ENCODE results near the gene MTAP.
"Not testable (repeated sequence)": the region's sequence is repeated elsewhere in the genome, so short reads cannot be mapped to it uniquely, and the experiment has no call there.

MTAP gene

DNA sequence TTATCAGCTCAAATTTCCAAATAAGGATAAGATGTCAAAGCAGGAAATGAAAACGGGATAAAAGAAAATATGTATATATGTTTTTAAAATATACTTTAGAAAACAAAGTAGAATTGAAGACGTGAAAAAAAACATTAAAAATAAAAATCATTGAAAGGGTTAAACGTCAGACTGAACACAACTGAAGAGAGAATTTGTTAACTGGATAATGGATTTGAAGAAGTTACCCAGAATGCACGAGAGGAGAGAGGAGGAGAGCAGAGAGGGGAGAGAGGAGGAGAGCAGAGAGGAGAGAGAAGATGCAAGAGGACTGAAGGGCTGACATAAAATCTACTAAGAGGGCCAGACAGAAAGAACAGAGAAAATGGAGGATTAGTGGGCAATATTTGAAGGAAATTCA, 103.8 kb downstream of the MTAP start:
- no peak for DNase-seq (ENCODE audit: low read depth in 1 of 2, low spot score in 1 of 2)

DNA sequence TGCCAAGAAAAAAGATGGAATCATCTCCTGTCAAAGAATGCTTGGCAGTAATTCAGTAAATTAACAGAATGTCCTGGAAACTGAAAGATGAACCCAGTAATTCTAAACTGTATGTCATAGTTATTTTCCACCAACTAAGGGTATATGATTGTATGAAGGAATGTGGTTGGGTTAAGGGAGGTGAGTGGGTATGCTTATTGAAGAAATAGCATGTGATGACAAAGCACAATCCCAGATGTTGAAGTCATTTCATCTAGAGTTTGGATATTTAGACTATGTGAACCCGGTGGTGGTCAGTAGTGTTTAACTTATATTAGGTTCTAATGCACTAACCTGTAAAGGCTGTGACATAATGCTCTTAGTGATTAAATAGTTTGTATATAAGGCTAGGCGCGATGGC, 104.4 kb downstream of the MTAP start:
- no peak for DNase-seq (ENCODE audit: low read depth in 1 of 2, low spot score in 1 of 2)

DNA sequence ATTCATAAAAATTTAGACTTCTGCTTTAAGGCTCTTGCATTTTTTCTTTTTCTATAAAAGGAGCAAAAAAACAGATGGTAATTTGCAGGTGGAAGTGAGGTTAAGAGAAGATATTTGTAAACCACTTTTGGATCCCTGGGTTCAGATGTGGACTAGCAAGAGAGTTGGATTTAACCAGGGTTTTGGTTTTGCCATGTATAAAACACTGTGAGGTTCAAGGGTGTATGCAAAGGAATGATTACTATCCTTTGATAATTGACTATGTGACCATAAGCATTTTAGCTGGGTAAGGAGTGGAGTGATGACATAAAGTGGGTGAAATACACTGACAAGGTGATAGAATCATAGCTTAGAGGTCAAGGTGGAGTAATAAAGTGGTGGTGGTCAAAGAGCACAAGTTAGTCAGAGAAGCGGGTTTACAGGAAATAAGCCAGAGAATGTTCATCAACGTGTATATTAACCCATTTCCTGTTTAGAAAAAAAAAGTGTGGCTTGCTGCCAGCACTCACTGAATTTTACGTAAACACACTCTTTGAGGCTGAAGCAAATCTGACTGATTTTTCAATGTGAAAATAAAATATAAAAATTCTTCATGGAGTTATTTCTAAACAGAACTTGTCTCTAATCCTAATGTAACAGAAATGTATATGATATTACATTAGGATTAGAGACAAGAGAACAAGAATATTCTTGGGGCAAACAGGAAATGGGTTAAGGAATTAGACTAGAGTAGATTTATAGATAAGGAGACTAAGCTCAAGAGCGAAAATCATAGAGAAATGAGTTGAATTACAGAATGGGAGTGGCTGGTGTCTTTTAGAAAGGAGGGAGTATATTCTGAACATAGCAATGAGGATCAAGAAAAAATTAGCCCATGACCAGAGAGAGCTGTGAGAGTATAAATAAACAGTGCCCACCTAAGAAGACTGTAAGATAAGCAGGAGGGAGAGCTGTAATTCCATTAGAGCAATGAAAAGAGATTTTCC, 117.2 kb downstream of the MTAP start:
- DNase-seq (ENCODE audit: low read depth in 1 of 2, low spot score in 1 of 2), result no peak

DNA sequence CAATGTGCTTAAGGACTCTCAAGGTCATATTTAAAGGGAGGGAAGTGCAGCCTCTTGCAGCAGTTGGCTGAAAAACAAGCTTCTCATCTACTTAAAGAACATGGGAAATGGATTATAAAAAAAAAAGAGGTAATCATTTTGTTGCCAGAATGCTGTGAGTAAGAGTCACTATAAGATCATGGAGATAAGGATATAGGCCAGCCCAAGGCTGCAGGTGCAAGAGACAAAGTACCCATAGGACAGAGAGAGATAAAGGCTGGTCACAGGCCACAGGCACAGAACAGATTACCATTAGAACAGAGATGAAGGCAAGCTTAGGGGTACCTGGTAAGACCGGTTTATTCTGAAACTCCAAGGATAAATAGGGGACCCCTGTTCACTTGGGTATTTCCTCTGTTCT, 121.3 kb downstream of the MTAP start:
- no peak for DNase-seq (ENCODE audit: low read depth in 1 of 2, low spot score in 1 of 2)

DNA sequence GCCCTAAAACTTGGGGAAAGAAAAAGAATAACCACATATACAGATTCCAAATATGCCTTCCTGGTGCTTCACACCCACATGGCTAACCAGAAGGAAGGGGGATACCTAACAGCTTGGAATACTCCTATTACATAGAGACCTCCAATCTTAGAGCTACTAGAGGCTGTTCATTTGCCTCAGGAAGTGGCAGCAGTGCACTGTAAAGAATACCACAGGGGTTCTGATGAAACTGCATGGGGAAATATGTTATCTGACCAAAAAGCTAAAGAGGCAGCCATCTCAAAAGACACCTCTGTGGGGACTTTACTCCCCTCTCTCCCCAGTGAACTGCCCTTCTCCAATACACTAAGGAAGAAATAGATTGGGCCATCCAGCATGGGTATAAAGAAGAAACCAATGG, 125.3 kb downstream of the MTAP start:
- no peak for DNase-seq (ENCODE audit: low read depth in 1 of 2, low spot score in 1 of 2)

DNA sequence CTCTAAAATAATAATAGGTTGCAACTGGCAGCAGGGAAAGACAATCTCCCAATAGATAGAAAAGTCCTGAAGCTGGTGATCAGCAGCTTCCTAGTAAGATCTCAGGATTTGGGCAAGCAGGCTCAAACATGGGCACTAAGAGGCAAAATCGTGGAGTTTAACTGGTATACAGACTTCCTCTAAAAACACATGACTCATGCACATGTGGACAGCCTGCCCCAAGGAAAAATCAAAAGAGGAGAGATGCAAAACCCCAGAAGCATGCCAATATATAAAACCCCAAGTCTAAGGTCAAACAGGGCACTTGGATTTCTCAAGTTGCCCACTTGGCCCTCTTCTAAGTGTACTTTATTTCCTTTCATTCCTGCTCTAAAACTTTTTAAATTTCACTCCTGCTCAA, 129.0 kb downstream of the MTAP start:
- no peak for DNase-seq (ENCODE audit: low read depth in 1 of 2, low spot score in 1 of 2)

DNA sequence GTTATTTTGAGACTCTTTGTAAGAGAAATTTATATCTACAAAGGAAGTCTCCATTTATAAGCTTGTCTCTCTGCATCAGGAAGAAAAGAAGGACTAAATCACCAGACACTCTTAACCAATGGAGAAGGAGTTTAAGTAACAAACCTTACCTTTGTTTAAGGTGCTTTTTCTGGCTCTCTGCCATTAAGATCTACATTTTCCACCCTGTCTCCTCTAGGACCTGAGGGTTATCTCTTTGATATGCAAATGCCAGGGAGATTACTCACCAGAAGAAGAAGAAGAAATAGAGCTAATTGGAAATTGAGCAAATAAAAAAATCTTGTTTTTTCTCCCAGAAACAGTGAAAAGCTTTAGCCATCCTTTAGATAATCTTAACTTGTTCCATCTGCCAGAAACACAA, 130.8 kb downstream of the MTAP start:
- DNase-seq (ENCODE audit: low read depth in 1 of 2, low spot score in 1 of 2), result no peak

DNA sequence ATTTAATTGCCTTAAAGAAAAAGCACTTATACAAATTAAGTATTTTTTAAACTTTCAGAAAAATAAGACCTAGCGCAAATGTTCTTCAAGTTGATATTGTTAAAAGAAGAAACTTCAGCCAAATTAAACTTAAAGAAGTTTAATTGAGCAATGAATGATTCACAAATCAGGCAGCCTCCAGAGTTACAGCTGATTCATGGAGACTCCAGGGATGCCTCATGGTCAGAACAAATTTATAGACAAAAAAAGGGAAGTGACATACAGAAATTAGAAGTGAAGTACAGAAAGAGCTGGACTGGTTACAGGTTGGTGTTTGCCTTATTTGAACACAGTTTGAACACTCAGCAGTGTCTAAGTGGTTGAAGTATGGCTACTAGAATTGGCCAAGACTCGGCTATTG, 131.4 kb downstream of the MTAP start:
- DNase-seq (ENCODE audit: low read depth in 1 of 2, low spot score in 1 of 2), result no peak

DNA sequence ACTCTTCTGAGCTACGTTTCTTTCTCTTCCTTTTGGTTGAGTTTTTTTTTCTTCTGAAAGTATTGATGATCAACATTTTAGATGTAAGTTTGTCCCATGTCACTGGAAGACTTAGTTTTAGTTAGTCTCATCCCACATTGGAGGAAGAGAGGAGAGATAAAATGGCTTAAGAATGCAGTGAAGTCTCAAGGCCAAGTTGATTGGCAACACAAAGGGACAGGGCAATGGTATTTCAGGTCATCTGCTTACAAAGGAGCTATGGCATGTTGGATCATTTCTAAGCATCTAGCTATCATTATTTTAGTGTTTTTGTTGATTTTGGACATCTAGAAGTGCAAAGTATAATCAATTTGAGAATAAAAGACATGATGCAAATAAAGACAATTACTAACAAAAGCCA, 133.2 kb downstream of the MTAP start:
- DNase-seq (ENCODE audit: low read depth in 1 of 2, low spot score in 1 of 2), result no peak

DNA sequence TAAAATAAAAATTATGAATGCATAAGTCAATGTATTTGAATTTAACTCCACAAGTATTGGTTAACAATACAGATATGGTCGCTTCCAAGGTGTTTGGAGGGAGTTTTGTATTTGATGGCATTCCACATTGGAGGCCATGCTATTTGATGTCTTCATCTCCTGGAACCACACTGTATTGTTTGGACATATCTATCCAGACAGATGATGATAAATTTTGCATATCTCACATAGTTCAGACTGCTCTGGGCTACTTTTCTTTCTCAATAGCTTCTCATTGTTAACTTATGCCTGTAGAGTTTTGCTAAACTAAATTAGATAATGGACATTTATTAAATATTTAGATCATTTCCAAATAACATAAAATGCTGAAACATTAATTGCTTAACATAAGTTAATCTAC, 133.7 kb downstream of the MTAP start:
- DNase-seq (ENCODE audit: low read depth in 1 of 2, low spot score in 1 of 2), result no peak

DNA sequence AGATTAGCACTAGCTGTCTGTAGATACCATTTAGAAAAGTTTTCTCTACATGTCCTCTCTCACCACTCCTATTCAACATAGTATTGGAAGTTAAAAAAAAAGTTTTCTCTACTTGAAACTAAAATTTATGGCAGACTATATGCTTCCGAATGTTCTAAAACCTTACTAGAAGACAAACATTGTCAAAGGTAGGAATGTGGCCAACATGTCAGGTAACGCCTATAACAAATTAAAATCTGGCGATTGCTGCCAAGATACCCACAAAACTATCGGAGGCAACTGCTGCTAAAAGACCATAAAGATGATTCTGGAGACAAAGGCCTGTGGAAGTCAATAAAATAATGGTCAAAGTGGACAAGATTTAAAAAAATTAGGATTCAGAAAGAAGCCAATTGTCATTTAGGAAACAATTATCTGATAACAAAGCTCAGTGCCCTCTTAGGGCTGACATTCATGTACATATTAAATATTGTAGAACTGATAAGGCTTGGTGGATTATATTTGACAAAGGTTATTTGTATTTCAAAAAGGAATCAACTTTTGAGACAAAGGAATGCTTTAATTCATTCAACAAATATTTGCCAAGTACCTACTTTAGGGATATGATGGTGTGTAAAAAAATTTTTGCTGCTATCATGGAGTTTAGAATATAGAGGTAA, 139.0 kb downstream of the MTAP start:
- DNase-seq (ENCODE audit: low read depth in 1 of 2, low spot score in 1 of 2), result no peak

DNA sequence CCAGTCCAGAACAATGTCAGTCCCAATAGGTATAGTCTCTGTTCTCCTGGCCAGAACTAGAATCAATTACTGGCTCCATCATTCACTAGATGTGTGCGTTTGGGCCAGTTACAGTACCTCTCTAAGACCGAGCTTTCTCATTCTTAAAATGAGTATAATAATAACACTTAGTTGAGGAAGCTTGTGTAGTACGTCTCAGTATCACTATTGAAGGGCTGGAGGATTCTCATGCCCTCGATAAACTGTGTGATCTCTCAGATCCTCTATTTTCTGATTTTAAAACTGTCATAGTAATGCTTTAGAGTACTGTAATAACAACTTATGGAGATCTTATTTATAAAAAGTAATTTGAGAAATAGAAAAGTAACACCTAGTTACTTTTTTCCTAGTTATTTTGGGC, 141.0 kb downstream of the MTAP start:
- DNase-seq (ENCODE audit: low read depth in 1 of 2, low spot score in 1 of 2), result no peak

DNA sequence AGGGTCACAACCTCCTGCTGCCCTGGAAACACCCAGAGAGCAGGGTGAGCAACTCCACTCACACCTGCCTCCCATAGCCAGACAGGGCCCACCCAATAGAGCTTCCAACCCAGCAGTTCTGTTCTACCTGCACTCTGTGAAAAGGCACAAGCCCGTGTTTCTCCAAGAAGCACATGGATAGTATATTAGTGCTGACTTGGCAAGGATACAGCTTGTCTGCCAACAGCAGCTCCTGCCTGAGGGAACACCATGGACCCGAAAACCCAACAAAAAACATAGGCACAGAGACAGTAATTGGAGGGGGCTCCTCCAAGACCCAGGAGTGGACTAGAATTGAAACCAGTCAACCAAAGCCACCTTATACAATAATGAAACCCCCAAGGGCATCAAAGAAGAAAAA, 143.2 kb downstream of the MTAP start:
- DNase-seq (ENCODE audit: low read depth in 1 of 2, low spot score in 1 of 2), result no peak

DNA sequence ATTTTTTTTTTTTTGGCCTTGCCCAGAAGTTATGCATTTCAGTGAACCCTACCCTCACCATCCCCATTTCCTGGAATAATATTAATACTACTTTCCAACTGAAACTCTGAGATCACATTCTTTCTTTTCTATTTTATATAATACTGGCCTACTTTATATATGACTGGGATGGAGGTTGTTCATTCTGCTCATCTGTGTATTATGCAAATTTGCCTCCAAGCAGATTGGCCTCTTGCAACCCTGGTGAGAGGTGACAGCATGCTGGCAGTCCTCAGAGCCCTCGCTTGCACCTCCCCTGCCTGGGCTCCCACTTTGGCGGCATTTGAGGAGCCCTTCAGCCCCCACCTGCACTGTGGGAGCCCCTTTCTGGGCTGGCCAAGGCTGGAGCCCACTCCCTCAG, 156.4 kb downstream of the MTAP start:
- DNase-seq (ENCODE audit: low read depth in 1 of 2, low spot score in 1 of 2), result no peak

DNA sequence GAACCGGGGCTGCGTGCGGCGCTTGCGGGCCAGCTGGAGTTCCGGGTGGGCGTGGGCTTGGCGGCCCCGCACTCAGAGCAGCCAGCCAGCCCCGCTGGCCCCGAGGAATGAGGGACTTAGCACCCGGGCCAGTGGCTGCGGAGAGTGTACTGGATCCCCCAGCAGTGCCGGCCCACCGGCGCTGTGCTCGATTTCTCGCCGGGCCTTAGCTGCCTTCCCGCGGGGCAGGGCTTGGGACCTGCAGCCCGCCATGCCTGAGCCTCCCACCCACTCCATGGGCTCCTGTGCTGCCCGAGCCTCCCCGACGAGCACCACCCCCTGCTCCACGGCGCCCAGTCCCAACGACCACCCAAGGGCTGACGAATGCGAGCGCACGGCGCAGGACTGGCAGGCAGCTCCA, 156.8 kb downstream of the MTAP start:
- not testable (repeated sequence) for DNase-seq (ENCODE audit: low read depth in 1 of 2, low spot score in 1 of 2)

DNA sequence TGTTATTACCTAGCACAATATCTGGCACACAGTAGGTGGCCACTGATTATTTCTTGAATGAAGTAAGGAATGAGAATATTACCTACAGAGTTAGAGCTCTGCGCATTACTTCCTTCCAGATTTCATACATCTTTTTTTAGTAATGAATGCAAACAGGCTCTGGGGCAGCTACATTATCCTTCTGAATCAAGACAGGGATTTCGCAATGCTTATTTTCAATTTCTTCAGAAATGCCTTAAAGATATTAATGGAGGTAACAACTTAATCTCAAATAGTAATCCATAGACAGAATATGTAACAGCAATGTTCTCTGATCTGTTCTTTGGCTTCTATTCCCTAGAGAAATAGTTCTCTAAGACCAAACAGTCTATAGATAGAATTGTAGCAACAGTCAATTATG, 159.1 kb downstream of the MTAP start:
- no peak for DNase-seq (ENCODE audit: low read depth in 1 of 2, low spot score in 1 of 2)

DNA sequence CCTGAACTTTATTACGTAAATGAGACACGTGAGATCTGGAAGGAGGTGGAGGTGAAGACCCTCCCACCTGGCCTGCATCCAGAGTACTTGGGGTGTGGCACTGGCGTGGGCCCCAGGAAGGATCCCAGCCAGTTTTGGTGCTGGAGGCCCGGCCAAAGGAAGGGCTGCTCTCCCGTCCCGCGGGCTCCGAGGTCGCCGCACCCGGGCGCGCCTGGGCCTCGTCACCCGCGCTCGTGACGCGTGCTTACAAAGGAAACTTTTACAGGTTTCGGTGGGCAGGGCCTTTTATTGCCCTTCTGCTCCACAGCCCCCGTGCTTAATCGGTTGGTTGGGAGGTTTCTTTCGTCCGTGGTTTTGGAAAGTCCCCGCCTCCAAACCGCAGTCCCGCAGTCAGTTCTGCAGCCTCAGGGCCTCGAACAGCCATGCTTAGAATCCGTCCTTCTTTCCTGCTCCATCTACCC, 162.5 kb downstream of the MTAP start:
- DNase-seq (ENCODE audit: low read depth in 1 of 2, low spot score in 1 of 2), result peak in 1 of 2 donors; percentile 40

DNA sequence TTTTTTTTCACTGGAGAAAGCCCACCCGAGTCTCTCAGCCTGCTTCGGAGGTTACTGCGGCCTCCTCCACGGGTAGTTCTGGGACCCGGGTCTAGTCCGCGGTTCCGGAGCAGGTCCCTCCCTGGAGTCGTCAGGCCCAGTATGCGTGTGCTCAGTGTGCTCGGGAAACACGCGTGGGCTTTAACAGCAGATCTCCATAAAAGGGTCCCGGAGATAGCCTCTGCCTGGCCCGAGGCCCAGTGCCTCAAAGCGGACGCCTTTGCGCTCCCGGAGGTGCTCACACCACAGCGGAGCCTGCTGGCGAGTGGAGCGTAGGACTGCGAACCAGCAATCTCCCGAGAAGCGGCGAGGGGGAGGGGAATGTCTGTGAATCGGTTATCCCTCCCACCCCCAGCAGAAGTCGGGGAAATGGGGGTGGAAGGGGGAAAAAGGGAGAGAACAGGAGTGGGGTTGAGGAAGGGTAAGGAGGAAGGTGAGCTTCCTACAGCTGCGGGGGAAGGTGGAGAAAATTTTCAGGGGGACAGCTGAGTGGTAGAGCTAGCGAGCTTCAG, 163.0 kb downstream of the MTAP start:
- DNase-seq (ENCODE audit: low read depth in 1 of 2, low spot score in 1 of 2), result no peak

DNA sequence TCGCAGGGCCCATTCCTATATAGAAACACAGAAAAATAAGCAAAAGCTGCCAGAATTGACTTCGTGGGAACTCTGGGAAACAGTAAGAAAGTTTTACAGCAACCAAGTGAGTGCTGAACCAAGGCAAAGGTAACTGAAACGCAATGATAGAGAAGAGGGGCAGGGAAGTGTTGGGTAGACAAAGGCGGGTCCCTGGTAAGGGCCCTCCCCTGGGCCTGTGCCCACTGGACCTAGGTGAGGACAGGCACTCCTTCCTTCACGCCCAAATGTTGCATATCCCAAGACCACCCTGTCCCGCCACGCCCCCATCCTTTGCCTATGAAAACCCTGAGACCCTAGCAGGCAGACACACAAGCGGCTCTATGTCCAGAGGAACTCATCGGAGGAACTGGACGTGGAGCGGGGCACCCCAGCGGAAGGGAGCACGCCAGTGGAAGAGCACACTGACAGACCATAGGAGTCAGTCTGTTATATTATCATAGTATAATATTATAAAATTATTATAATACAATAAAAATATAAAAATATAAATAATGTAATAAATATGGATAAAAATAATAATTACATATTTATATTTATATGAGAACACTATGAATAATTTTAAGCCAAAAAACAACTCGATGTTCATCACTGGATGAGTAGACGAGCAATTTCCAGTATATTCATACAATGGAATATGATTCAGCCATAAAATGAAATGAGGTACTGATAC, 163.9 kb downstream of the MTAP start:
- DNase-seq (ENCODE audit: low read depth in 1 of 2, low spot score in 1 of 2), result no peak

DNA sequence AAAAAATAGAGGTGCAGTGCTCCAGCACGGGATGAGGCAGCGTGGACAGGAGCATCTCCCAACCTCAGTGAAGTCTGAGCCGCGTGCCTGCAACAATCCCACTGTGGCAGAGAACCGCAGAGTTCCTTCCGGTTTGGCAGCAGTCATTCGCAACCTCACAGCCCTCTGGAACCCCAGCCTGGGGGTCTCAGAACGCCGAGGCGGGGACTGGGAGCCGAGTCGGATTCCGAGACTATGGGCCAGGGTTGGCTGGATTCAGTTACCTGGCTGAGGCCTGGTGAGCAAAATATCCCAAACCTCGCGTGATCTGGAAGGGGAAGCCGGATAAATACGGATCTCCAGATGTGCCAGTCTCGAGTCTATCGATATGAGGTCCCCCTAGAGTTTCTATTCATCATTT, 164.7 kb downstream of the MTAP start:
- no peak for DNase-seq (ENCODE audit: low read depth in 1 of 2, low spot score in 1 of 2)

DNA sequence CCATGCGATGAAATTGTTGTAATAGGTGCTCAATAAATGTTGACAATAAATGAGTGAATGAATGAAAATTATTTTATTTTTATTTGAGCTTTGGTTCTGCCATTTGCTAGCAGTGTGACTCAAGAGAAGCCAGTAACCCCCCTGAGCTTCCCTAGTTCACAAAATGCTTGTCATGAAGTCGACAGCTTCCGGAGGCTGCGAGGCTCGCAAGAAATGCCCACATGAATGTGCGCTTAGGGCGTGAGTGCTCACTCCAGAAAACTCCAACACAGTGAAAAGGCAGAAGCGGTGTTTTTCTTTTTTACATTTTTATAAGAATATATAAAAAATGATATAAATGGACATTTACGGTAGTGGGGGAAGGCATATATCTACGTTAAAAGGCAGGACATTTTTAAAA, 165.3 kb downstream of the MTAP start:
- DNase-seq (ENCODE audit: low read depth in 1 of 2, low spot score in 1 of 2), result no peak

Measured in activated T-helper 1 cell treated with anti-CD3 and anti-CD28 coated beads, Interleukin-2, amount 50 U/mL, for 16 hours (primary cell).